SK-N-SH (cell line): ENCODE data around the gene ABL2.
"Not testable (repeated sequence)": the region's sequence is repeated elsewhere in the genome, so short reads cannot be mapped to it uniquely, and the experiment has no call there.

Source experiments
- EZH2phosphoT487 ChIP-seq: fragments of 200-600 bp; sonication (generic); IDR thresholded peaks from 2 replicates; pipeline ENCODE4 v1.6.1; 2017; ENCODE audit warnings: low read depth, mixed run types, mild to moderate bottlenecking, antibody characterized with exemption, moderate library complexity, borderline replicate concordance
- GABPA ChIP-seq: IDR thresholded peaks from 2 replicates; pipeline ENCODE4 v1.4.0; 2012; ENCODE audit warnings: low read depth, mild to moderate bottlenecking
- IRF3 ChIP-seq: fragments of 150-350 bp; IDR thresholded peaks from 2 replicates; pipeline ENCODE4 v1.6.1; 2016; ENCODE audit warnings: mild to moderate bottlenecking, low read depth, low read length
- MAX ChIP-seq: IDR thresholded peaks from 2 replicates; pipeline ENCODE4 v1.4.0; 2012; ENCODE audit warnings: low read depth
- MXI1 ChIP-seq: IDR thresholded peaks from 2 replicates; pipeline ENCODE4 v1.6.1; 2012; ENCODE audit warnings: mild to moderate bottlenecking, low read depth, low read length, improper control_type of control experiment
- NRF1 ChIP-seq: IDR thresholded peaks from 2 replicates; pipeline ENCODE4 v1.6.1; 2012; ENCODE audit warnings: low read depth, mild to moderate bottlenecking, low read length
- SIN3A ChIP-seq: IDR thresholded peaks from 2 replicates; pipeline ENCODE4 v1.6.1; 2012; ENCODE audit warnings: low read depth, mild to moderate bottlenecking, low read length, moderate library complexity, borderline replicate concordance
- YY1 ChIP-seq: IDR thresholded peaks from 2 replicates; pipeline ENCODE4 v1.4.0; 2012; ENCODE audit warnings: low read depth, mild to moderate bottlenecking
- TF ChIP-seq, protein P1 (sequence below): fragments of 200-600 bp; sonication (generic); IDR thresholded peaks from 2 replicates; pipeline ENCODE4 v1.6.1; 2017; ENCODE audit warnings: antibody characterized with exemption, mild to moderate bottlenecking, moderate library complexity

DNA sequence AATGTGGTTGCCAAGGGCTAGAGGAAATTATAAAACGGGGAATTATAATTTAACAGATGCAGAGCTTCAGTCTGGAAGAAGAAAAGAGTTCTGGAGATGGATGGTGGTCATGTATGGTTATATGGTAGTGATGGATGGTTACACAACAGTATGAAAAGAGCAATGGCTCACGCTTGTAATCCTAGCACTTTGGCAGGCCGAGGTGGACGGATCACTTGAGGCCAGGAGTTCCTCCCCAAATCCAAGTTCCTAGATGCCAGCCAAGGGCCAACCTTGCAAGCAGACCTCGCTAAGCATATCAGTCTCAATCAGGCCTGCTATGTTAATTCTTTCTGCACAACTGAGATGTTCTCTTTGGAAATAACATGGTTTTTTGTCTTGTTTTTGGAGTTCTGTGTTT lies 33.6 kb downstream of the ABL2 start:
- TF ChIP-seq NRF1, SIN3A, MAX, MXI1, EZH2phosphoT487, YY1, IRF3, GABPA: not testable (repeated sequence)
- TF ChIP-seq, protein P1, sequence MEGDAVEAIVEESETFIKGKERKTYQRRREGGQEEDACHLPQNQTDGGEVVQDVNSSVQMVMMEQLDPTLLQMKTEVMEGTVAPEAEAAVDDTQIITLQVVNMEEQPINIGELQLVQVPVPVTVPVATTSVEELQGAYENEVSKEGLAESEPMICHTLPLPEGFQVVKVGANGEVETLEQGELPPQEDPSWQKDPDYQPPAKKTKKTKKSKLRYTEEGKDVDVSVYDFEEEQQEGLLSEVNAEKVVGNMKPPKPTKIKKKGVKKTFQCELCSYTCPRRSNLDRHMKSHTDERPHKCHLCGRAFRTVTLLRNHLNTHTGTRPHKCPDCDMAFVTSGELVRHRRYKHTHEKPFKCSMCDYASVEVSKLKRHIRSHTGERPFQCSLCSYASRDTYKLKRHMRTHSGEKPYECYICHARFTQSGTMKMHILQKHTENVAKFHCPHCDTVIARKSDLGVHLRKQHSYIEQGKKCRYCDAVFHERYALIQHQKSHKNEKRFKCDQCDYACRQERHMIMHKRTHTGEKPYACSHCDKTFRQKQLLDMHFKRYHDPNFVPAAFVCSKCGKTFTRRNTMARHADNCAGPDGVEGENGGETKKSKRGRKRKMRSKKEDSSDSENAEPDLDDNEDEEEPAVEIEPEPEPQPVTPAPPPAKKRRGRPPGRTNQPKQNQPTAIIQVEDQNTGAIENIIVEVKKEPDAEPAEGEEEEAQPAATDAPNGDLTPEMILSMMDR = not testable (repeated sequence)
